Inferior parietal cortex (tissue), 1 donor: ENCODE data around the gene PADI1.
A peak's percentile ranks its signal among the peaks of the same experiment; 100 is the strongest.
"Not testable (repeated sequence)": the region's sequence is repeated elsewhere in the genome, so short reads cannot be mapped to it uniquely, and the experiment has no call there.

Experiments used
- DNase-seq: peaks from one replicate; pipeline ENCODE4 v3.0.0-alpha.2; 2016; ENCODE audit errors: extremely low spot score

The PADI1 gene

DNA sequence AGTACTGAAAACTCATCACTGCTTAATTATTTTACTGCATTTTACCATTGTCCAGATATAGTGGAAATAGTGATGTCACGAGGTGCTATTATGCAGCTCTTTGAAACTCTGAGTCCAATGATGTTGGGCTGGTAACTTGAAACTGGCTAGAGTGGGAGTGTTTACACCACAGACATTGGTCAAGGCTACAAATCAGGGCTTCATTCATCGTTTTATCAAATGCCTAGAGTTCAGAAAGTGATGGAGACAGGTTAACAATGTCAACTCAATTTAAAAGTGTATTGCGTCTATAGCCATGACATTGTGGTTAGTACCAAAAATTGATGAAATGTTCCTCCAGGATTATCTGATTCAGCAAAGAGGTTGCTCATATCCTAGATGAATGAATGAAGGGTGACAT lies 12.7 kb downstream of the PADI1 start:
- DNase-seq, result no peak

DNA sequence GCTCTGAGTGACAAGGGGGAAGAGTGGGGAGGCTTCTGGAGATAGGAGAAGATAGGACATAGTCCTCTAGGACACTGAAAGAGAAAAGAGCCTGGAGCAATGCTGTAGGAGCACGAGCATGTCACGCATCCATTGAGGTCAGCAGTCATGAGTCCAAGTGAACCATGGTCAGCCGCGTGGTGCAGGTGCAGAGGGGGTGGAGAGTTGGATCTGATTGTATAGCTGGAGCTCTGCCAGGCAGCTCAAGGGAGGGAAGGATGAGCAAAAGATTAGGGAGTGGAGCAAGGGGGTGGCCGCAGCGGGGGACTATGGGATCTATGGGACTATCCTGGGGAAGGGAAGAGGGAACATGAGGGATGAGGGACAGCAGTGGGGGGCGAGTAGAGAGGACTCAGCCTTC lies 14.0 kb downstream of the PADI1 start:
- no peak for DNase-seq

DNA sequence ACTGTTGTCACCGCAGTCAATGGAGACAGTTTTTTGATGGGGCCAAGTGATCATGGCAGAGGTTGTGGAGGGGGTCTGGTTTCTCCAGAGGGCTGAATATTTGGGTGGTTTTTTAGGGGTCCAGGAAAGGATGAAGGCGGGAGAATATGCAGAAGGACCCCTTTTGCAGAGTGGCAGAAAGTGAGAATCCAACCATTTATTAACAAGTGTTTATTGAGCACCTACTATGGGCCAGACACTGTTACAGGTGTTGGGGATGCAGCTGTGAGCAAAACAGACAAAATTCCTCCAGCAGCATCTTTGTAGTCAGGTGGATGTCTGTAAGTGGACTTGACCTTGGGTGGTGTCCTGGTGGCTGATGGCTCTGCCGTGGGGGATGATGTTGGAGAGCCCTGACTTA lies 15.4 kb downstream of the PADI1 start:
- DNase-seq, result no peak

DNA sequence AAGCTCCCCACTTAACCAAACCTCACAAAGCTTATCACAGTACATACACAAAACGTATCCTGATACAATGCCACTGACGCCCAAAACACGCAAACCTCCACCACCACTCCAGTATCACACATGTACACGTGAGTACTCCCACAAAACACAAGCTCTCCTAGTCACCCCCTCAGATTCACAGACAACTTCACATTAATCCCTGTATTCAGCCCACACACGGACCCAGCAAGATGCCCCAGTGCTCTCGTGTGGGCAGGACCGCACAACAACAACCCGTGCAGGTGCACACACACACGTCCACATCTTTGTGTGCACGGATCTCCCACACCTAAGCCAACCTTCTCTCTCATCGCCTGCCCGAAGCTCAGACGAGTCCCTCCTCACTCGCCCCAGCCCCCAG lies 17.6 kb downstream of the PADI1 start:
- DNase-seq, result no peak

DNA sequence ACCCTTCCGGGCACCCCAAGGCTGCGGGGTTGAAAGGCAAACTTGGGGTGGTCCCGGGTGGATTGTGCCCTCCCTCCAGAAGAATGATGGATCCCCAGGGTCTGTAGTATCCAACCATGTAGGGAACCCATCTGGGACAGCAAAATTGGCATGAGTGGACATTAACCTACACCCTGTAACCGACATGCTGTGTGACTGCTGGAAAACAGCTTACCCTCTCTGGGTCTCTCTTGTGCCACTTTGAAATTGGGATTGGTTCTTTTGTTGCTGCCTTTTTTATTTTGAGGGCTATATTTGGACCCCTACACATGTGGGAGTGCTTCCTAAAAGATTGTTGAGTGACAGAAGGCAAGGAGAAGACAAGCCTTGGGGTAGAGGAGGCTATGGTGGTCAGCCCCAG lies 19.5 kb downstream of the PADI1 start:
- no peak for DNase-seq

DNA sequence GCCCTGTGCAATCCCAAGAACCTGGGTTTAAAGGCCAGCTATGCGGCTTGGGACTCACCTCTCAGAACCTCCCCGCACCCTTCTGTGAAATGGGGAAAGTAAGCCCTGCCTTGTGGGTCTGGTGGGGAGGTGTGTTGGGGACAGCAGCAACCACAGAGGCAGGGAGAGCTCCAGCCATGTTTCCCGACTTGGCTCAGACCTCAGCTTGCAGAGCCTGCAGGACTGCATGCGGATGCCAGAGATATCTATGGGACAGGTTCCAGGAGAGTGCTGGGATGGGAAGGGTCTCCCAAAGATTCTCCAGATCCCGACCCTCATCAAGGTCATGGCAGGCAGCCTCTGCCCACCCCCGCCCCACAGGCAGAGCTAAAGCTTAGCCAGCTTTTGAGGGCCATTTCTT lies 20.2 kb downstream of the PADI1 start:
- DNase-seq, result no peak

DNA sequence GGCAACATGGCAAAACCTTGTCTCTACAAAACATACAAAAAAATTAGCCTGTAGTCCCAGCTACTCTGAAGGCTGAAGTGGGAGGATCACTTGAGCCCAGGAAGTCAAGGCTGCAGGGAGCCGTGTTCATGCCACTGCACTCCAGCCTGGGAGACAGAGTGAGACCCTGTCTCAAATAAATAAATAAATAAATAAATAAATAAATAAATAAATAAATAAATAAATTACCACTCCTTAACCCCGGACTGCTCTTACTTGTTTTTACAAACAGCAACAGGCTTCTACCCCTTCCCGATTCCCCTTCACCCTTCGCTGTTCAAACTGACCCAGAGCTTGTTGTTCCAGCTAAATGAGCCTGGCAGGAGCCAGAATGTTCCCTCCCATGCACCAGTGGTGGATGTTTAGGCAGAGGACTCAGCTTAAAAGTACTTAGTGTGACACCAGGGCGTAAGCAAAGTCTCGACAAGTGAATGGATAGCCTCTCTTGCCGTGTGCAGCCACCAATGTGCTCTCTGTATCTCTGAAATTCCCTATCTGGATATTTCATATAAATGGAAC lies 22.5 kb downstream of the PADI1 start:
- DNase-seq, result no peak

DNA sequence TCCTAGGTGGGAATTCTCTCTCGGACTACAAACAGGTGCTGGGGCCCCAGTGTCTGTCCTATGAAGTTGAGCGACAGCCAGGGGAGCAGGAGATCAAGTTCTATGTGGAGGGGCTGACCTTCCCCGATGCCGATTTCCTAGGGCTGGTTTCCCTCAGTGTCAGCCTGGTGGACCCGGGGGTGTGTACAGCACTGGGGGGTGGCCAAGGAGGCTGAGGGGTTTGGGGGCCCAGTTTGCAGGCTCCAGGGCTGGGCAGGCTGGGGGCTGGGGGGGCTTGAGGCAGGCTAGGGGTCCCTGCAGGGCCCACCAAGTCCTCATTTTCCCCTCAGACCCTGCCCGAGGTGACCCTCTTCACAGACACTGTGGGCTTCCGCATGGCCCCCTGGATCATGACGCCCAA lies 23.7 kb downstream of the PADI1 start:
- no peak for DNase-seq

DNA sequence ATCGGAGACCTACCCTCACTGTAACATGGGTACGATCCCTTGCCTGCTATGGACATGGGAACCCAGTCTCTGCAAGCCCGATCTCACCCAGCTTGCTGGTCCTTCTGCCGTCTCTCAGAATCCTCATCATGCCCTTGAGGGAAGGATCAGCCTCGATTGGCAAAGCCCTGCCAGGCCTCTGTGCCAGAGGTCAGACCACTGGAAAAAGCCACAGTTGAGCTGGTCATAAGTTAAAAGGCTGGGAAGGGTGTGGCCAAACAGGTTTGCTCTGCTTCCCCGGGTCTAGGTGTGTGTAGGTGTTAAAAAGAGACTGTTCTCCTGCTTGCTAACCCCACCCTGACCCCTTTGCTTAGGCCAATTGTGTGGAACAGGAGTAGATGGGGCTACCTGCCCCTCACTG lies 24.5 kb downstream of the PADI1 start:
- no peak for DNase-seq

DNA sequence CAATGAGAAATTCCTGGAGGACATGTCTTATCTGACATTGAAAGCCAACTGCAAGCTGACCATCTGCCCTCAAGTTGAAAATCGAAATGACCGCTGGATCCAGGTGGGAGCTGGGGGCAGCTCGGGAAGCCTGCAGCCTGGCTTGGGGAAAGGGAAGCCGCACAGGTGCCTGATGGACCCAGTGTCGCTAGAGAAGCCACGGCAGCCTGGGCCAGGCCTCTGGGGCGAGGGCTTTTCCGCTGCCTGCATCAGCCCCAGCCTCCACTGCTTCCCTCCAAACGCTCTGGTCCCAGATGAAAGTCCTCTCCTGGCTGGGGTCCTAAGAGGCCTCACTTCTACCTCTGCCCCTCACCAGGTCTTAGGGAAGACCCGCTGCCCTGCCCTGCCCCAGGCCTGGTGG lies 25.2 kb downstream of the PADI1 start:
- no peak for DNase-seq

DNA sequence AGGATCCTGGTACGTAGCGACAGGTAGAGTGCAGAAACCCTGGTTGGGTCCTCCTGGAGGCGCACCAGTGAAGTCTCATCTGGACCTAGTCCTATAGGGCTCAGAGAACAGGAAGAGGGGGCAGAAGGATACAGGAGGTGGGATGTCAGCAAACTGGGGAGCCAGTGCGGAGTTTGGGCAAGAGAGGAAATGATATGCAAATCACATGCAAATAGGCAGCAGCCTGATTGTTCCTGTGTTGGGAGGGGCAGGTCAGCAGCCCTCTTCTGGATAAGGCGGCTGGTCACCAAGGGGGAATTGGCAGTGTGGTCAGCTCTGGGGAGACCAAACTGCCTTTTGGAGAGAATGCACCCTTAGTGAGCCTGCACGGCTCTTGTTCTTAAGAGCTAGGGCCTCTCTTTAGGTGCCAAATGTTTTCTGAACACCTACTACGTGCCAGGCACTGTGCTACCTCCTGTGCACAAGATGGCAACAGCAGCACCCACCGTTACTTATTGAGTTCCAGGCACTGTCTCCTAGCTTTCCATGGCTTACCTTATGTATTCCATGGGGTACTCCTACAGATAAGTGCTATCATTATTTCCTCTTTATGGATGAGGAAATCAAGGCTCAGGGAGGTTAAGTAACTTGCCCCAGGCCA lies 25.9 kb downstream of the PADI1 start:
- DNase-seq, result no peak

DNA sequence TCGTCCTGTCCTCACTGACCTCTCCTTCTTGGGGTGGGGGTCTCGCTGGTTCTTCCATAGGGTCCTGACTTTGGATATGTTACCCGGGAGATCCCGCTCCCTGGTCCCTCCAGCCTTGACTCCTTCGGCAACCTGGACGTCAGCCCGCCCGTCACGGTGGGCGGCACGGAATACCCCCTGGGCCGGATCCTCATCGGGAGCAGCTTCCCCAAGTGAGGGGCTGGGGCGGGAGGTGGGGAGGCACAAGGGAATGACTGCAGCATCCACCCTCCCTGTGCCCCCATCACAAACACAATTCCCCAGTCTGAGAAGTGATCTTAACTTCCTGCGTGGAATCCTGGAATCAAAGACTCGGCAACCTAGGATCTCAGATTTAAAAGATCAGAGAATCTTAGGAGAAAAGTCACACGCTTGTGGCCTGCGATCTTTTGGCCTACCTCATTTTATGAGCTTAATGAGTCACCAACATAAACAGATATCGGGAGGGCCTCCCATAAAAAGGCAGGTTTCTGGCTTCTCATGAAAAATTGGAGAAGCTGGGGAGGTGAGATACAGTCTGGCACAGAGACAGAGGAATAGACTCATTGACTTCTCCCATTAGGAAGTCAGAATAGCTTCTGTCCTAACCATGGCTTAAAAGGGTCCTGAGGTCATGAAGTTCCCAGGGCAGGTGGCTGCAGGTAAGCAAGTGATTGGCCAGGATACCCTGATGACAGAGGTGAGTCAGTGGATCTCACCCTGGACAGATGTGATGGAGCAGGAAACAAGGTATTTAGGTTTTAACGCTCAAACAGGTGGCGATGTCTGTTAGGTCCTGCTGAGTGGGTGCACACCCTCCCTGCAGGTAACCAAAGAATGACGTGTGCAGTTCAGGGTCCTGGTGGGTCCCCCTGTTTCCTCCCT lies 28.1 kb downstream of the PADI1 start:
- DNase-seq, result no peak

DNA sequence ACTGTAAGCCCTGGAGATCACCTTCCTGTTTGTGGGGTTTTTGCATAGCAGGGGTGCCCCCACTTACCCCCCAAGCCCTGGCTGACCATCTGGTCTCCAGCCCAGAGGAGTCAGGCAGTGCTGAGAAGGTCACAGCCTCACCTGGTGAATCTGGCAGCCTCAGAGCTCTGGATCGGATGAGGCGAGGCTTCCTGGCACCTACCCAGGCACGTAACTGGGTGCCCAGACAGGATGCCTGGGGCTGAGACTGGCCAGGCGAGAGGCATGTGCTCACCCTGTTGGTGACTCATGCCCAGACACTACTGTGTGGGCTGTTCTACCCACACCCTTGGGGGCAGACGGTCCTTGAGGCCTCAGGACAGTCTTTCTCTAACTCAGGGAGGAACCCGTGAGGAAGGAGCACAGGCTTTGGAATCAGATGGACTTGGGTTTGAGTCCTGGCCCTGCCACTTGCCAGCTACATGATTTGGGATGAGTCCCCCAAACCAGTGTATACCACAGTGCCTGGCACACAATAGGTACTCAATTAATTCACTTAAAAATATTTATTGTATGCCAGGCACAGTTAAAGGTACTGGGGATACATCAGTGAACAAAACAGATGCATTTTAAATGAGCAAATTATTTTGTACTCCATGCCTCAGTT lies 28.9 kb downstream of the PADI1 start:
- no peak for DNase-seq

DNA sequence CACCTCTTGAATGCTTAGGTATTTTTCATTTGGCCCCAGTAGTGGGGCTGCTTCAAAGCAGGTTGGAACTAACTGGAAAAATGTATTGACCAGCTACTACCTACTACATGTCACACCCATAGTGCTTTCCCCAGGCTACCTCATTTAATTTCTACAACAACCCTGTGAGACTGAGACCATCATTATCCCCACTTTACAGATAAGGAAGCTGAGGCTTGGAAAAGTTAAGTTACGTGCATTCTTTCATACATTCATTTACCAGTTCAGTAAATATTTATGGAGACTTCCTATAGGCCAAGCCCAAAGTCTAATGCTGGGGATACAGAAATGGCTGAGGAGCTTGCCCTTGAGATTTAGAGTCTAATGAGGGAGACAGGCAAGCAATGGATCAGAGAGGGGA lies 29.5 kb downstream of the PADI1 start:
- no peak for DNase-seq

DNA sequence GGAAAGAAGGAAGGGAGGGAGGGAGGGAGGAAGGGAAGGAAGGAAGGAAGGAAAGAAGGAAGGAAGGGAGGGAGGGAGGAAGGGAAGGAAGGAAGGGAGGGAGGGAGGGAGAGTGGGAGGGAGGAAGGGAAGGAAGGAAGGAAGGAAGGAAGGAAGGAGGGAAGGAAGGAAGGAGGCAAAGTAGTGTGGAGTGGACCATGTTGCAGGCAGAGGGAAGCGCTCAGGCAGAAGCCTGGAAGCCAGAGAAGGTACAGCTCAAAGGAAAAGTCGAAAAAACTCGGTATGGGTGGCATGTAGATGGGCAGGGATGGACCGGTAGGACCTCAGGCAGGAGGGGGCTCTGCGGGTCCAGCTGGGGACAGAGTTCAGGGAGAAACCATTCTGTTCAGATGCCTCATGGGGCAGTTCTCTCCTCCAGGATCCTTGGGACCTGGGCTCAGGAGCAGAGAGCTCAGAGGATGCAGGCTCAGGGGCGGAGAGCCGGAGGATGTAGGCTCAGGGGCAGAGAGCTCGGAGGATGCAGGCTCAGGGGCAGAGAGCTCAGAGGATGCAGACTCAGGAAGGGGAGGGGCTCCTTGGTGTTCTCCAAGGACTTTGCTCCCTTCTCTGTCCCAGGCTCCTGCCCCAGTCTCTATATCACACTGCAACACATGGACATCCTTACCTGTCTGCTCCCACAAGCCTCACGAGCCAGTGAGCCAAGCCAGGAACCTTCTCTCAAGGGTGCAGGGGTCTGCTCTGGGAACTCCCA lies 30.4 kb downstream of the PADI1 start:
- DNase-seq, result no peak

DNA sequence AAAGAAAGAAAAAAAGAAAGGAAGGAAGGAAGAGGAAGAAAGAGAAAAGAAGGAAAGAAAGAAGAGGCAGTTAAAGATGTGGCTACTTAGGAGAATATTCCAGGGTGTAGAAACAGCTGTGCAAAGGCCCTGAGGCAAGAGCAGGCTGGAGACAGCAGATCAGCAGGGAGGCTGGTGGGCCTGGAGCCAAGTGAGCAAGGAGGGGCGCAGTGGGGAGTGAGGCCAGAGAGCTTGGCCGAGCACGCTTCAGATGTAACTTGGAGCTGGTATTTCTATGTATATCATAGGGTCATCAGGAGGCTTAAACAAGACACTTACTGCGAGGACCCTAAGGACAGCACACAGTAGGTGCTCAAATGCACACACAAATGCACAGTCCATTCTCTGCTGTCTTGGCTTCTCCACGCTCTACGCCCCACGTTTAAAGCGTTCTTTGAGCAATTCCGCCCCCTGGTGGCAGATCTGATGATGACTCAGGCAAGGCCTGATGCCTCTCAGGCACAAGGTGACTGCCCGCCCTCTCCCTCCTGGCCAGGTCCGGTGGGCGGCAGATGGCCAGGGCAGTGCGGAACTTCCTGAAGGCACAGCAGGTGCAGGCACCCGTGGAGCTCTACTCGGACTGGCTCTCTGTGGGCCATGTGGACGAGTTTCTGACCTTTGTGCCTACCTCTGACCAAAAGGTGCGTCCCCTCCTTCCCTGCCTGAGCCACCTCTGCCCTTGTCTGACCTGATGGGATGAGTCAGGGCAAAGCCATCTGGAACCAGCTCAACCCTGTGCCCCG lies 32.0 kb downstream of the PADI1 start:
- peak; percentile 97 for DNase-seq

DNA sequence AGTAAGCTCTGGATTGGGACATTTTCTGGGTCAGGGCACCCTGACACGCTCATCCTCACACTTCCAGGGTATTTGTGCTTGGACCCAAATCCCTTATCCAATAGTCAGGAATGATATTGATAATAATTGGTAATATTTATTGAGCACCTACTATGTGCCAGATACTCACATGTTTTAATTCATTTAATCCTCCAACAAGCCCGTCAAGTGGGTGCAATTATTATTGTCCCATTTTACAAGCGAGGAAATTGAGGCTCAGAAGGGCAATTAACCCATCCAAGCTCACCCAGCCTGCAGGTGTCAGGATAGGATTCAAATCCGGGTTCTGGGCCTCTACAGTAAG lies 32.6 kb downstream of the PADI1 start:
- DNase-seq, result no peak

DNA sequence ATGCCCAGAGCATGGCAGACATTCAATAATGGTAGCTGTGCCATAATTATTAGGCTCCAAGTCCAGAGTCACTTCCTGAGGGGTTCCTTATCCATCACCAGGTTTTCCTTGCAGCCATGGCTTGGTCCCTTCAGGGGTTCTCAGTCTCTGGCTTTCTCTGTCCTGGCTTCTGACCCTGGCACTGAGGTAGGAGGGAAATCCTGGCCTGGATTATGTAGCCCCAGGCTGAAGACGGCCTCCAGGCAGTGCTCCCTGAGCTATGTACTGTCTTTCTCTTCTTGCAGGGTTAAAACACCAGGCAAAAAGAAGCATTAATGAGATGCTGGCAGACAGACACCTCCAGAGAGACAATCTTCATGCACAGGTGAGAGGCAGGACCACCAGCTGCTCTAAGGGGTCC lies 34.5 kb downstream of the PADI1 start:
- DNase-seq, result peak; percentile 22

DNA sequence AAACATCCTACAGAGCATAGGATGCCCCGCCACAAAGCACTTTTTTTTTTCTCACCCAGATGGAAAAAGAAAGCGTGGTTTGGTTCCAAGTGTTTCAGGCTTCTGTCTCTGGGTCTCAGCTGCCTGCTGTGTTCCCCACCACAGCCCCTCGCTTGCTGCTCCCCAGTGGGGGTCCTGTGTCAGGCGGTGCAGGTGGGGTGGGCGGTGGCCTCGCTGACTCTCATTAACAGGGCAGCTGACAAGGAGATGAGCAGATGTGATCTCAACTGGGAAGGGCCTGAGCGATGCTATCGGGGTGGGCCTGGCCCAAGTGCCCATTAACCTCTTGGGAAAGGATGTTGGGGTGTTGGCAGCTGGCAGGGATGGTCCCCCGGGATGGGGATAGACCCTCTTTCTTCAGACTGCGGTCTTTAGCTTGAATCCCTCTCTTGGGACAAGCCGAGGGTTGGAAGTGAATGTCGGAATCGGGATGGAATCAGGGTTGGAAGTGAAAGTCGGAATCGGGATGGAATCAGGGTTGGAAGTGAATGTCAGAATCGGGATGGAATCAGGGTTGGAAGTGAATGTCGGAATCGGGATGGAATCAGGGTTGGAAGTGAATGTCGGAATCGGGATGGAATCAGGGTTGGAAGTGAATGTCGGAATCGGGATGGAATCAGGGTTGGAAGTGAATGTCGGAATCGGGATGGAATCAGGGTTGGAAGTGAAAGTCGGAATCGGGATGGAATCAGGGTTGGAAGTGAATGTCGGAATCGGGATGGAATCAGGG lies 36.3 kb downstream of the PADI1 start:
- DNase-seq, result not testable (repeated sequence)

DNA sequence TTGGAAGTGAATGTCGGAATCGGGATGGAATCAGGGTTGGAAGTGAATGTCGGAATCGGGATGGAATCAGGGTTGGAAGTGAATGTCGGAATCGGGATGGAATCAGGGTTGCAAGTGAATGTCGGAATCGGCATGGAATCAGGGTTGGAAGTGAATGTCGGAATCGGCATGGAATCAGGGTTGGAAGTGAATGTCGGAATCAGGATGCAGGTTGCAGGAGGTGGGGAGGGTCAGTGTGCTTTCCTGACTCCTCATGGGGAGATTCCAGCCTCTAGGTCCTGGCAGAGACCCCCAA lies 36.8 kb downstream of the PADI1 start:
- DNase-seq, result not testable (repeated sequence)

DNA sequence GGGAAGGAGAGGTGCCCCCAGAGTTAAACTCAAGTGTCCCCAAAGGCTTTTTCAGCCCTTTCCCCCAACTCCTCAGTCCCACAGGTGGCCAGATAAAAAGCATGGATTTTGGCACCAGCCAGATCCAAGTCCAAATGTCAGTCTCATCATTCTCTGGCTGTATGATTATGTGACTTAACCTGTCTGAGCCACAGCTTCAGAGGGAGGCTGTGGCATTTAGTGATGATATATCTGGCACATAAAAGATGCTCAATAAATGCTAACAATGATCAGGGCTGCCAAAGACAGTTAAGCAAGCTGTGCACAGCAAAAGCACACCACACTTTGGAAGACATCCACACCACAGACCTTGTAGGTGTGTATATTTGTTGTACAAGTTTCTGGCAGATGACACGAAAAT lies 38.3 kb downstream of the PADI1 start:
- no peak for DNase-seq
